Natural killer cell (primary cell): ENCODE measurements around the gene VGLL4. TPM values are rescaled to one million over a fixed set of nuclear protein-coding genes. Genes with fewer than 3 reads are reported as not detected.

Experiments
- ATAC-seq, 3 donors: fragments of 150-1000 bp in 2 of 3; fragments of 200-7000 bp in 1 of 3; cut with Tn5 transposase; 1 replicate in 1 of 3; 2 replicates in 2 of 3; pipeline ENCODE4 v1.10.0; 2021; ENCODE audit warnings: mild to moderate bottlenecking in 2 of 3, moderate library complexity in 2 of 3
- DNase-seq, 2 donors: peaks; one replicate each; pipeline versions ENCODE4 v3.0.0 to v3.0.0-alpha.2; 2013 to 2021; ENCODE audit warnings: mixed read lengths in 1 of 2
- H3K27ac ChIP-seq: one replicate; pipeline ENCODE4 v1.5.1; 2013; ENCODE audit warnings: mild to moderate bottlenecking, low read length
- H3K27me3 ChIP-seq: one replicate; pipeline ENCODE4 v1.6.1; 2013; ENCODE audit warnings: low read length; ENCODE audit not compliant: control insufficient read depth, insufficient read depth
- H3K36me3 ChIP-seq: one replicate; pipeline ENCODE4 v1.6.1; 2013; ENCODE audit warnings: low read length; ENCODE audit not compliant: control insufficient read depth, insufficient read depth
- H3K4me1 ChIP-seq: one replicate; pipeline ENCODE4 v1.6.1; 2013; ENCODE audit warnings: low read length; ENCODE audit not compliant: control insufficient read depth, insufficient read depth
- H3K4me3 ChIP-seq: one replicate; pipeline ENCODE4 v1.5.1; 2013; ENCODE audit warnings: low read length
- H3K9me3 ChIP-seq: one replicate; pipeline ENCODE4 v1.6.1; 2013; ENCODE audit warnings: low read length; ENCODE audit not compliant: control insufficient read depth, insufficient read depth
- H3K27ac Mint-ChIP-seq, 2 donors: one replicate each; pipeline ENCODE4 v1.8.0; 2022; ENCODE audit warnings: mild to moderate bottlenecking in 2 of 2, mixed read lengths in 2 of 2, moderate library complexity in 1 of 2
- H3K27me3 Mint-ChIP-seq, 2 donors: one replicate each; pipeline ENCODE4 v1.8.0; 2022; ENCODE audit warnings: low read depth in 2 of 2, mixed read lengths in 2 of 2
- H3K36me3 Mint-ChIP-seq: one replicate; pipeline ENCODE4 v1.8.0; 2022; ENCODE audit warnings: mixed read lengths
- H3K4me1 Mint-ChIP-seq, 2 donors: one replicate each; pipeline ENCODE4 v1.8.0; 2022; ENCODE audit warnings: mixed read lengths in 2 of 2
- H3K4me3 Mint-ChIP-seq: one replicate; pipeline ENCODE4 v1.8.0; 2022; ENCODE audit warnings: mild to moderate bottlenecking, moderate library complexity, mixed read lengths
- H3K9me3 Mint-ChIP-seq, 2 donors: one replicate each; pipeline ENCODE4 v1.8.0; 2022; ENCODE audit warnings: mixed read lengths in 2 of 2
- CTCF ChIP-seq: fragments of 200-600 bp; IDR thresholded peaks from one replicate; pipeline ENCODE4 v1.8.0; 2022; ENCODE audit warnings: antibody characterized with exemption
- WGBS: methylation state at CpG from one replicate; pipeline ENCODE4 v1.1.7; 2013; ENCODE audit warnings: missing lambda C conversion rate; ENCODE audit not compliant: insufficient coverage; 5-methylcytosine and 5-hydroxymethylcytosine counted together
- intact Hi-C: fragments of 100-400 bp; cut with micrococcal nuclease; formaldehyde crosslinking; loops from one replicate; pipeline ENCODE4 v1.14.2; 2022
- total RNA-seq, 4 donors: library from RNA; stranded (reverse); fragments of 120-200 nt in 1 of 4; gene quantifications; one replicate each; pipeline versions ENCODE4 v1.2.3 to v1.2.4, GENCODE V29; 2013 to 2022

VGLL4 gene
- total RNA-seq, 3 donors from 2014 or later (not counting 1 experiment from before 2014, with no cell fraction given) = 29.5 to 42.8 (median 34.6) TPM

- 97% methylated on average over 9 of the region's 9 CpGs for WGBS
- no peaks in the 10 kb centered on the region for H3K9me3 Mint-ChIP-seq
- no peaks in the 10 kb centered on the region for H3K9me3 ChIP-seq
- H3K27ac ChIP-seq = no peak overlapping the region
- H3K27me3 ChIP-seq = no peaks in the 10 kb centered on the region
- no peak overlapping the region for H3K4me3 ChIP-seq
- no peak overlapping the region for H3K4me3 Mint-ChIP-seq
- peaks cover 19% of the 10 kb centered on the region for H3K4me1 ChIP-seq
- H3K4me1 Mint-ChIP-seq = peaks cover 92 to 95% of the 10 kb centered on the region in 2 donors
- DNase-seq (no peak), ATAC-seq (no peak)
- no peak for TF ChIP-seq CTCF
- no peaks in the 10 kb centered on the region for H3K36me3 Mint-ChIP-seq
- H3K27me3 Mint-ChIP-seq = no peaks in the 10 kb centered on the region
- peak overlapping the region in 1 of 2 donors; percentile 87 for H3K27ac Mint-ChIP-seq
- H3K36me3 ChIP-seq = no peaks in the 10 kb centered on the region
- intact Hi-C loops = loop anchor here (2.0 kb wide), 1 partner anchor 31 kb away; the partner anchor contains the start of gene VGLL4
Measured at GRCh38 chr3:11611341-11611799, 32.3 kb downstream of the VGLL4 start.

GRCh38 chr3:11610700-11611275 lies 32.9 kb downstream of the VGLL4 start:
- no peaks in the 10 kb centered on the region for H3K27me3 Mint-ChIP-seq
- no peak for DNase-seq
- Histone ChIP-seq H3K27ac (no peak overlapping the region), H3K9me3 (no peaks in the 10 kb centered on the region), H3K4me3 (no peak overlapping the region), H3K36me3 (no peaks in the 10 kb centered on the region), H3K4me1 (peaks cover 23% of the 10 kb centered on the region), H3K27me3 (no peaks in the 10 kb centered on the region)
- no peak for TF ChIP-seq CTCF
- intact Hi-C loops = loop anchor here (2.0 kb wide), 1 partner anchor 32 kb away; the partner anchor contains the start of gene VGLL4
- peaks cover 92 to 95% of the 10 kb centered on the region in 2 donors for H3K4me1 Mint-ChIP-seq
- no peak for ATAC-seq
- peak overlapping the region; percentile 87 for H3K27ac Mint-ChIP-seq
- no peaks in the 10 kb centered on the region for H3K36me3 Mint-ChIP-seq
- no peaks in the 10 kb centered on the region for H3K9me3 Mint-ChIP-seq
- H3K4me3 Mint-ChIP-seq = peak overlapping the region; percentile 81
- 99% methylated on average over 5 of the region's 8 CpGs for WGBS

DNA sequence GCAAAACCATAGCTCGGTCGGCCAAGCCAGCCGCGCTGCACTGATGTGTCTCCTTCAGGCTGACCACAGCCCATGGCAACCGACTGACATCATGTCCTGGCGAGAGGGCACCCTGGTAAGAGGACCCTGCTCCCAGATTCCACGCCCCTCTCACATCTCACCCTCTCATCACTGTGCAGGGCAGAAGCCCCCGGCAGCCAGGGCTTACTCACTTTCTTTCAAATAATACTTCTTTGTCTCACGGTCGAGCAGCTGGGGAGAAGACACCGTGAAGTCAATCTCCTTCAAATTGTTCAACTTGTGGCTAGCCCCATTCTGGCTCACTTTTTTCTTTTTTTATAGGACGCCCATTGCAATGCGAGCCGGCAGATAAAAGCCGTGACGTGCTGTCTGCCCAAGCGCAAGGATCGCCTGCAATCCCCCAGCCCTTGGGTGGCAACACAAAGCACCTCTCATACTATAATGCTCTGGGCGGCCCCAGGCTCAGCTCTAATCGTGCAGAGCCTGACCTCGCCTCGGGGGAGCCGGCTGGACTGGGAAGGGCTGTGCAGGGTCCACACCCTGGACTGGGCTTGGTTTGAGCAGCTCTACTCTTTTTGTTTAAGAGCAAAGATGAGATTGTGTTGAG lies 33.6 kb downstream of the VGLL4 start:
- intact Hi-C loops = loop anchor here (2.0 kb wide), 1 partner anchor 33 kb away; the partner anchor contains the start of gene VGLL4
- no peaks in the 10 kb centered on the region for H3K9me3 ChIP-seq
- peaks cover 23% of the 10 kb centered on the region for H3K4me1 ChIP-seq
- Mint-ChIP-seq H3K9me3 (no peaks in the 10 kb centered on the region), H3K27ac (peak overlapping the region; percentile 87), H3K4me1 (peaks cover 92 to 95% of the 10 kb centered on the region in 2 donors), H3K36me3 (no peaks in the 10 kb centered on the region), H3K4me3 (peak overlapping the region; percentile 81), H3K27me3 (no peaks in the 10 kb centered on the region)
- ATAC-seq (peak; percentile 58 to 91 (median 84)), DNase-seq (peak in 1 of 2 donors; percentile 49)
- WGBS = 57% methylated on average over 22 of the region's 23 CpGs
- H3K36me3 ChIP-seq = no peaks in the 10 kb centered on the region
- H3K27ac ChIP-seq = no peak overlapping the region
- TF ChIP-seq CTCF = no peak
- no peaks in the 10 kb centered on the region for H3K27me3 ChIP-seq
- no peak overlapping the region for H3K4me3 ChIP-seq
